PC-9 (cell line): Measurements from ENCODE around the gene B3GAT1. TPM values are rescaled to one million over a fixed set of nuclear protein-coding genes. Genes with fewer than 3 reads are reported as not detected.

Experiments
- BruUV-seq: library from RNA; stranded (reverse); fragments of 400-500 nt; replicated peaks from 2 replicates; lab custom pipeline; 2021; lab: Mats Ljungman, UMichigan
- CTCF ChIA-PET: fragments of 300-600 bp; sonication (Branson Sonifier 250); formaldehyde crosslinking; loops from one replicate; lab custom pipeline; 2022; ENCODE audit warnings: antibody characterized with exemption; lab: Charles Lee
- POLR2A ChIA-PET: fragments of 300-600 bp; sonication (Branson Sonifier 250); formaldehyde crosslinking; loops from one replicate; lab custom pipeline; 2022; ENCODE audit warnings: antibody characterized with exemption; ENCODE audit not compliant: unreplicated experiment; lab: Charles Lee
- DNase-seq, 2 experiments: peaks; one replicate each; pipeline versions ENCODE4 v3.0.0 to v3.0.0-alpha.2; 2015 to 2022; ENCODE audit warnings: mixed read lengths in 1 of 2
- H2AFZ ChIP-seq: fragments of 200-600 bp; sonication (generic); 2 replicates; pipeline ENCODE4 v1.8.1; 2017; ENCODE audit warnings: antibody characterized with exemption
- H3F3A ChIP-seq: fragments of 200-600 bp; sonication (generic); 2 replicates; pipeline ENCODE4 v1.8.1; 2017; ENCODE audit warnings: antibody characterized with exemption, mild to moderate bottlenecking, low read depth; ENCODE audit not compliant: insufficient read depth
- H3K27ac ChIP-seq: fragments of 200-600 bp; sonication (generic); 2 replicates; pipeline ENCODE4 v1.6.1; 2016; ENCODE audit warnings: mixed run types
- H3K27me3 ChIP-seq: fragments of 200-600 bp; sonication (generic); 2 replicates; pipeline ENCODE4 v1.6.1; 2016; ENCODE audit warnings: low read depth, mixed run types; ENCODE audit not compliant: insufficient read depth
- H3K36me3 ChIP-seq: fragments of 200-600 bp; sonication (generic); 2 replicates; pipeline ENCODE4 v1.6.1; 2016; ENCODE audit warnings: low read depth, mixed run types
- H3K4me1 ChIP-seq: fragments of 200-600 bp; sonication (generic); replicated peaks from 2 replicates; pipeline ENCODE4 v1.6.1; 2016; ENCODE audit warnings: mixed run types; ENCODE audit not compliant: insufficient read depth
- H3K4me2 ChIP-seq: fragments of 200-600 bp; sonication (generic); 2 replicates; pipeline ENCODE4 v1.6.1; 2017; ENCODE audit warnings: mixed run types
- H3K4me3 ChIP-seq: fragments of 200-600 bp; sonication (generic); 2 replicates; pipeline ENCODE4 v1.6.1; 2016; ENCODE audit warnings: mixed run types
- H3K79me2 ChIP-seq: fragments of 200-600 bp; sonication (generic); 2 replicates; pipeline ENCODE4 v1.6.1; 2017; ENCODE audit warnings: low read depth, mixed run types
- H3K9me2 ChIP-seq: fragments of 200-600 bp; sonication (generic); 2 replicates; pipeline ENCODE4 v1.8.1; 2017; ENCODE audit warnings: mild to moderate bottlenecking; ENCODE audit not compliant: insufficient read depth
- H3K9me3 ChIP-seq: fragments of 200-600 bp; sonication (generic); 2 replicates; pipeline ENCODE4 v1.8.1; 2016; ENCODE audit warnings: low read depth; ENCODE audit not compliant: insufficient read depth
- H4K20me1 ChIP-seq: fragments of 200-600 bp; sonication (generic); 2 replicates; pipeline ENCODE4 v1.8.1; 2017; ENCODE audit not compliant: insufficient read depth
- EZH2 ChIP-seq: fragments of 200-600 bp; sonication (generic); IDR thresholded peaks from 2 replicates; pipeline ENCODE4 v1.8.0; 2017; ENCODE audit warnings: antibody characterized with exemption, low read depth
- intact Hi-C: fragments of 100-400 bp; cut with micrococcal nuclease; formaldehyde crosslinking; loops from one replicate; pipeline ENCODE4 v1.10.0; 2022; ENCODE audit not compliant: unreplicated experiment
- total RNA-seq: library from RNA; stranded (reverse); gene quantifications from 2 replicates; pipeline ENCODE4 v1.2.3, GENCODE V29; 2021
- TF ChIP-seq, protein P1 (sequence below): fragments of 200-600 bp; sonication (generic); conservative IDR thresholded peaks from 2 replicates; pipeline ENCODE4 v1.6.1; 2017; ENCODE audit warnings: mixed run types, antibody characterized with exemption, mild to moderate bottlenecking, moderate library complexity

B3GAT1 gene
- total RNA-seq, 1 experiment from 2014 or later, result not detected

DNA sequence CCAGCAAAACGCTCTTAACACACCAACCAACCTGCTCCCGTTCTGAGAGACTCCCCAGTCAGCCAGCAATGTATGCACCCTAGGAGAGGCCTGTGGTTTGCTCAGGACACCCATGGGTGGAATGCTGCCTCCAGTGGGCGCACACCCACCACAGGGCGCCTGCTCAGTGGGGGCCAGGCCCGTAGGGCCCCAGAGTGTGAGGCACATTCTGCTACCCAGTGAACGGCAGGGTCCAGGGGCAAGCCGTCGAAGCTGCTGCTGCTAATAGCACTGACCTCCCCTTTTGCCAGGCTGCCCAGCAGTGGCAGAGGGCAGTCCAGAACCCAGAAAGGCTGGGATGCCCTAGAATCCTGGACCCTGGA, 12.8 kb downstream of the B3GAT1 start:
- Histone ChIP-seq H3K4me3 (no peak overlapping the region), H3K4me2 (no peak overlapping the region), H3K27ac (no peak overlapping the region), H4K20me1 (no peaks in the 10 kb centered on the region), H3K4me1 (no peaks in the 10 kb centered on the region), H3K79me2 (no peaks in the 10 kb centered on the region), H3K36me3 (no peaks in the 10 kb centered on the region), H3K9me3 (no peaks in the 10 kb centered on the region), H3K9me2 (no peaks in the 10 kb centered on the region), H3K27me3 (peaks cover 95% of the 10 kb centered on the region), H3F3A (no peaks in the 10 kb centered on the region), H2AFZ (no peak overlapping the region)
- CTCF ChIA-PET, result interaction anchor here (0.5 kb wide), 1 partner anchor 358 kb away, joined by 3 read pairs; no protein-coding TSS in a partner anchor
- POLR2A ChIA-PET, result no interaction called here
- intact Hi-C loops, result no loop called here
- no peak for TF ChIP-seq EZH2
- TF ChIP-seq, protein P1, sequence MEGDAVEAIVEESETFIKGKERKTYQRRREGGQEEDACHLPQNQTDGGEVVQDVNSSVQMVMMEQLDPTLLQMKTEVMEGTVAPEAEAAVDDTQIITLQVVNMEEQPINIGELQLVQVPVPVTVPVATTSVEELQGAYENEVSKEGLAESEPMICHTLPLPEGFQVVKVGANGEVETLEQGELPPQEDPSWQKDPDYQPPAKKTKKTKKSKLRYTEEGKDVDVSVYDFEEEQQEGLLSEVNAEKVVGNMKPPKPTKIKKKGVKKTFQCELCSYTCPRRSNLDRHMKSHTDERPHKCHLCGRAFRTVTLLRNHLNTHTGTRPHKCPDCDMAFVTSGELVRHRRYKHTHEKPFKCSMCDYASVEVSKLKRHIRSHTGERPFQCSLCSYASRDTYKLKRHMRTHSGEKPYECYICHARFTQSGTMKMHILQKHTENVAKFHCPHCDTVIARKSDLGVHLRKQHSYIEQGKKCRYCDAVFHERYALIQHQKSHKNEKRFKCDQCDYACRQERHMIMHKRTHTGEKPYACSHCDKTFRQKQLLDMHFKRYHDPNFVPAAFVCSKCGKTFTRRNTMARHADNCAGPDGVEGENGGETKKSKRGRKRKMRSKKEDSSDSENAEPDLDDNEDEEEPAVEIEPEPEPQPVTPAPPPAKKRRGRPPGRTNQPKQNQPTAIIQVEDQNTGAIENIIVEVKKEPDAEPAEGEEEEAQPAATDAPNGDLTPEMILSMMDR, result no peak
- DNase-seq, result no peak
- no TSS peak for BruUV-seq

DNA sequence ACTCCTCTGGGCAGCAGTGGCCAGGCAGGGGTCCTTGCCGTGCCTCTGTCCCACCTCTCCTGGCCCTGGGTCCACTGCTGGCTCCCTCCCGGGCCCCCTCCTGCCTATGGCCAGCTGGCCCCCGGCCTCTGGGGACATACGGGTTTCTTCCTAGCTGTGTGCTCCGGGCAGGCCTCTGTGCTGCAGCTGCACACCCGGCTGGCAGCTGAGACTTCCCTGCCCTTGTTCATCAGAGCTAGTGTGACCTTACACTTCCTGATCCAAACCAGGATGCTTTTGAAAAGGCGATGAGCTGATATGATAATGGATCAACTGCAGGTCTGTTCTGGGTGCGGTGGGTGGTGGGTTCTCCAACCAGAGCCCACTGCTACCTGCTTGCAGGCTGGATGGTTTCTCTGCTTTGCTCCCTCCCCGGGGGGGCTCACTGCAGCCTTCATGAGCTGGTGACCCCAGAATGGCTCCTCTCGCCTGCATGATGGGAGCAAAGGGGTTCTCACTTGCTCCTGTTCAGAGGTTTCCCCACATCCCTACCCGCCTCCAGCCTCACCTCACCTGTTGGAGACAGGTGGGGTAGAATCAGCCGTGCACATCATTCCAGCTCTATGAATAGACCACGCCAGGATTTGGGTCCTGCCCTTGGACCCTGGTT, 13.3 kb downstream of the B3GAT1 start:
- H3K79me2 ChIP-seq, result no peaks in the 10 kb centered on the region
- TF ChIP-seq EZH2, result no peak
- TF ChIP-seq, protein P1, result no peak
- no TSS peak for BruUV-seq
- no peaks in the 10 kb centered on the region for H3K36me3 ChIP-seq
- no peaks in the 10 kb centered on the region for H3K9me2 ChIP-seq
- H3K4me3 ChIP-seq, result no peak overlapping the region
- no peak for DNase-seq
- no peak overlapping the region for H3K27ac ChIP-seq
- H4K20me1 ChIP-seq, result no peaks in the 10 kb centered on the region
- peaks cover 97% of the 10 kb centered on the region for H3K27me3 ChIP-seq
- intact Hi-C loops, result no loop called here
- no peaks in the 10 kb centered on the region for H3F3A ChIP-seq
- no peaks in the 10 kb centered on the region for H3K9me3 ChIP-seq
- ChIA-PET CTCF (interaction anchor here (0.5 kb wide), 1 partner anchor 357 kb away, joined by 3 read pairs; no protein-coding TSS in a partner anchor), POLR2A (no interaction called here)
- no peak overlapping the region for H3K4me2 ChIP-seq
- no peak overlapping the region for H2AFZ ChIP-seq
- no peaks in the 10 kb centered on the region for H3K4me1 ChIP-seq

DNA sequence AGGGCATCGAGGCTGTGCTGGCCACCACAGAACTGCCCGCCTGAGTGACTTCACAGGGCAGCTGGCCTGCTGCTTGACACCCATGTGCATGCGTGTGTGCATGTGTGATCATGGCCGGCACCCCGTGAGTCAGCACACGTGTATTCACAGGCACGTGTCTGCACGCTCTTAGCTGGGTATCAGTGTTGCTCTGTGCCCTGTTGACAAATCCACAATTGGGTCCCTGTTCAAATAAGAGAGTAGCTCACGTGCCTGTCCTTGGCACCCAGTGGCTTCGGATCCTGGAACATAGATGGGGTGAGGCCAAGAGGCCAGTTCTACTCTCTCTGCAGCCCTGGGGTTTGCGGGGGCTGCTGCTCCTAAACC, 14.0 kb downstream of the B3GAT1 start:
- Histone ChIP-seq H3K79me2 (no peaks in the 10 kb centered on the region), H3K4me3 (no peak overlapping the region), H3K4me1 (no peaks in the 10 kb centered on the region), H3K36me3 (no peaks in the 10 kb centered on the region), H4K20me1 (no peaks in the 10 kb centered on the region; the same call in 1 of the 2 replicates), H3F3A (no peaks in the 10 kb centered on the region), H3K27ac (no peak overlapping the region), H2AFZ (no peak overlapping the region), H3K9me3 (no peaks in the 10 kb centered on the region), H3K4me2 (no peak overlapping the region), H3K9me2 (no peaks in the 10 kb centered on the region), H3K27me3 (peaks cover 99% of the 10 kb centered on the region)
- ChIA-PET CTCF (no interaction called here), POLR2A (no interaction called here)
- BruUV-seq, result no TSS peak
- intact Hi-C loops, result no loop called here
- TF ChIP-seq EZH2, result no peak
- TF ChIP-seq, protein P1, result no peak
- no peak for DNase-seq
